ENCODE results near the gene SYNDIG1L.

Gene SYNDIG1L

GRCh38 chr14:74429221-74429691, 3.2 kb upstream of the SYNDIG1L start:
- DNase-seq (ENCODE audit: low read depth), result no peak

GRCh38 chr14:74427651-74428050, 1.6 kb upstream of the SYNDIG1L start:
- no peak for DNase-seq (ENCODE audit: low read depth)

GRCh38 chr14:74425525-74426201, 347 bp downstream of the SYNDIG1L start:
- peak; percentile 13 for DNase-seq (ENCODE audit: low read depth)

GRCh38 chr14:74424606-74425005, 1.4 kb downstream of the SYNDIG1L start:
- no peak for DNase-seq (ENCODE audit: low read depth)

GRCh38 chr14:74423246-74423645, 2.8 kb downstream of the SYNDIG1L start:
- no peak for DNase-seq (ENCODE audit: low read depth)

- DNase-seq (ENCODE audit: low read depth), result no peak
Measured at GRCh38 chr14:74421981-74422380, 4.0 kb downstream of the SYNDIG1L start.

- DNase-seq (ENCODE audit: low read depth), result no peak
Measured at GRCh38 chr14:74419086-74419485, 6.9 kb downstream of the SYNDIG1L start.

GRCh38 chr14:74418031-74418430, 8.0 kb downstream of the SYNDIG1L start:
- DNase-seq (ENCODE audit: low read depth), result no peak

GRCh38 chr14:74417611-74418010, 8.4 kb downstream of the SYNDIG1L start:
- no peak for DNase-seq (ENCODE audit: low read depth)

GRCh38 chr14:74417201-74417600, 8.8 kb downstream of the SYNDIG1L start:
- no peak for DNase-seq (ENCODE audit: low read depth)

- no peak for DNase-seq (ENCODE audit: low read depth)
Measured at GRCh38 chr14:74415115-74415437, 10.9 kb downstream of the SYNDIG1L start.

GRCh38 chr14:74414403-74415114, 11.5 kb downstream of the SYNDIG1L start:
- DNase-seq (ENCODE audit: low read depth), result no peak

- no peak for DNase-seq (ENCODE audit: low read depth)
Measured at GRCh38 chr14:74413627-74414026, 12.4 kb downstream of the SYNDIG1L start.

GRCh38 chr14:74412753-74413152, 13.3 kb downstream of the SYNDIG1L start:
- no peak for DNase-seq (ENCODE audit: low read depth)

GRCh38 chr14:74411671-74412070, 14.3 kb downstream of the SYNDIG1L start:
- no peak for DNase-seq (ENCODE audit: low read depth)

- DNase-seq (ENCODE audit: low read depth), result no peak
Measured at GRCh38 chr14:74409441-74409840, 16.6 kb downstream of the SYNDIG1L start.

- DNase-seq (ENCODE audit: low read depth), result no peak
Measured at GRCh38 chr14:74408870-74409269, 17.1 kb downstream of the SYNDIG1L start.

- no peak for DNase-seq (ENCODE audit: low read depth)
Measured at GRCh38 chr14:74407801-74408154, 18.2 kb downstream of the SYNDIG1L start.

- DNase-seq (ENCODE audit: low read depth), result no peak
Measured at GRCh38 chr14:74407021-74407800, 18.8 kb downstream of the SYNDIG1L start.

GRCh38 chr14:74405663-74406062, 20.3 kb downstream of the SYNDIG1L start:
- no peak for DNase-seq (ENCODE audit: low read depth)

- DNase-seq (ENCODE audit: low read depth), result no peak
Measured at GRCh38 chr14:74404435-74404834, 21.6 kb downstream of the SYNDIG1L start.

- DNase-seq (ENCODE audit: low read depth), result no peak
Measured at GRCh38 chr14:74403619-74404417, 22.2 kb downstream of the SYNDIG1L start.
